HCT116 (cell line): Measurements from ENCODE around the gene FAM20B. TPM values are rescaled to one million over a fixed set of nuclear protein-coding genes. Genes with fewer than 3 reads are reported as not detected.

Experiments used
- ATAC-seq: fragments of 200-7000 bp; cut with Tn5 transposase; 2 replicates; pipeline ENCODE4 v1.9.1; 2020; ENCODE audit warnings: mild to moderate bottlenecking, moderate library complexity
- BruUV-seq: library from RNA; stranded (reverse); fragments of 400-500 nt; replicated peaks from 2 replicates; lab custom pipeline; 2021; lab: Mats Ljungman, UMichigan
- CTCF ChIA-PET: fragments of 300-600 bp; sonication (Branson Sonifier 250); formaldehyde crosslinking; loops from one replicate; lab custom pipeline; 2021; ENCODE audit warnings: antibody characterized with exemption; lab: Charles Lee
- POLR2A ChIA-PET: fragments of 300-600, 350-600 bp; sonication (Branson Sonifier 250); formaldehyde crosslinking; loops from one replicate; lab custom pipeline; 2021; ENCODE audit warnings: antibody characterized with exemption; lab: Charles Lee
- RAD21 ChIA-PET, 2 experiments: fragments of 300-600 bp; sonication (Branson Sonifier 250); formaldehyde crosslinking; loops; one replicate each; lab custom pipeline; 2023; ENCODE audit warnings: low total read pairs in 2 of 2; ENCODE audit not compliant: uncharacterized antibody in 2 of 2, unreplicated experiment in 2 of 2, low non-redundant PET in 1 of 2; lab: Charles Lee
- DNase-seq: peaks from one replicate; pipeline ENCODE4 v3.0.0-alpha.2; 2010; ENCODE audit warnings: low read depth, low spot score
- H2AFZ ChIP-seq: fragments of 200-600 bp; shearing (Covaris generic), sonication (generic); 2 replicates; pipeline ENCODE4 v1.6.1; 2017; ENCODE audit warnings: low read depth, mixed run types, mixed read lengths, antibody characterized with exemption, low read length; ENCODE audit not compliant: poor library complexity, severe bottlenecking
- H3K27ac ChIP-seq: 2 replicates; pipeline ENCODE4 v1.5.1; 2012; ENCODE audit warnings: low read depth, low read length
- H3K27me3 ChIP-seq: fragments of 200-600 bp; sonication (generic); 2 replicates; pipeline ENCODE4 v1.6.1; 2016; ENCODE audit warnings: mixed run types, low read length, mixed read lengths; ENCODE audit not compliant: insufficient read depth
- H3K36me3 ChIP-seq, 2 experiments: fragments of 200-500 bp in 1 of 2; fragments of 200-600 bp in 1 of 2; sonication (Bioruptor generic) in 1 of 2; sonication (generic) in 1 of 2; 2 replicates each; pipeline versions ENCODE4 v1.5.1 to v1.6.1; 2014 to 2016; ENCODE audit warnings: low read length in 2 of 2, inconsistent platforms in 1 of 2, mixed read lengths in 1 of 2, mixed run types in 1 of 2; ENCODE audit not compliant: insufficient read depth in 2 of 2, control insufficient read depth in 1 of 2
- H3K4me1 ChIP-seq, 2 experiments: fragments of 200-600 bp in 1 of 2; sonication (generic) in 1 of 2; 2 replicates each; pipeline versions ENCODE4 v1.5.1 to v1.6.1; 2012 to 2017; ENCODE audit warnings: low read length in 2 of 2, inconsistent platforms in 1 of 2, mild to moderate bottlenecking in 1 of 2, mixed read lengths in 1 of 2, mixed run types in 1 of 2, moderate library complexity in 1 of 2; ENCODE audit not compliant: insufficient read depth in 2 of 2, control insufficient read depth in 1 of 2
- H3K4me2 ChIP-seq: fragments of 200-600 bp; sonication (generic); 2 replicates; pipeline ENCODE4 v1.6.1; 2017; ENCODE audit warnings: mixed run types, low read length, mixed read lengths
- H3K4me3 ChIP-seq, 2 experiments: fragments of 200-600 bp in 1 of 2; sonication (generic) in 1 of 2; replicated peaks in 1 of 2; 2 replicates each; pipeline ENCODE4 v1.5.1; 2011 to 2016; ENCODE audit warnings: low read length in 2 of 2, control low read depth in 1 of 2, low read depth in 1 of 2, mild to moderate bottlenecking in 1 of 2, mixed read lengths in 1 of 2, mixed run types in 1 of 2
- H3K79me2 ChIP-seq: fragments of 200-600 bp; sonication (generic); 2 replicates; pipeline ENCODE4 v1.6.1; 2017; ENCODE audit warnings: mild to moderate bottlenecking, mixed run types, low read length, moderate library complexity, mixed read lengths; ENCODE audit not compliant: insufficient read depth
- H3K9ac ChIP-seq: fragments of 200-600 bp; sonication (generic); 2 replicates; pipeline ENCODE4 v1.6.1; 2016; ENCODE audit warnings: low read length, mixed read lengths
- H3K9me2 ChIP-seq: fragments of 200-600 bp; sonication (generic), shearing (Covaris generic); 2 replicates; pipeline ENCODE4 v1.6.1; 2017; ENCODE audit warnings: mixed run types, mild to moderate bottlenecking, moderate library complexity; ENCODE audit not compliant: insufficient read depth
- H3K9me3 ChIP-seq, 2 experiments: fragments of 200-500 bp in 1 of 2; fragments of 200-600 bp in 1 of 2; sonication (Bioruptor generic) in 1 of 2; sonication (generic) in 1 of 2; 2 replicates each; pipeline ENCODE4 v1.6.1; 2014 to 2017; ENCODE audit warnings: low read length in 2 of 2, mixed read lengths in 2 of 2, inconsistent platforms in 1 of 2, low read depth in 1 of 2, mild to moderate bottlenecking in 1 of 2, mixed run types in 1 of 2, moderate library complexity in 1 of 2; ENCODE audit not compliant: control insufficient read depth in 1 of 2, insufficient read depth in 1 of 2
- H4K20me1 ChIP-seq: fragments of 200-600 bp; sonication (generic), shearing (Covaris generic); 2 replicates; pipeline ENCODE4 v1.6.1; 2017; ENCODE audit warnings: mixed run types, mild to moderate bottlenecking, moderate library complexity; ENCODE audit not compliant: insufficient read depth
- CBX3 ChIP-seq: IDR thresholded peaks from 2 replicates; pipeline ENCODE4 v1.6.1; 2012; ENCODE audit warnings: low read depth
- CEBPB ChIP-seq: IDR thresholded peaks from 2 replicates; pipeline ENCODE4 v1.6.1; 2012; ENCODE audit warnings: low read depth
- ELF1 ChIP-seq: IDR thresholded peaks from 2 replicates; pipeline ENCODE4 v1.6.1; 2012; ENCODE audit warnings: low read depth, borderline replicate concordance
- JUND ChIP-seq: IDR thresholded peaks from 2 replicates; pipeline ENCODE4 v1.6.1; 2012
- SIN3A ChIP-seq: IDR thresholded peaks from 2 replicates; pipeline ENCODE4 v1.6.1; 2012; ENCODE audit warnings: low read depth
- TCF7L2 ChIP-seq: IDR thresholded peaks from 2 replicates; pipeline ENCODE4 v1.7.0; 2011; ENCODE audit warnings: borderline replicate concordance, inconsistent platforms; ENCODE audit not compliant: insufficient read depth, insufficient read length; ENCODE audit errors: extremely low read depth
- ZNF274 ChIP-seq: fragments of 200-500 bp; sonication (Bioruptor generic); IDR thresholded peaks from 2 replicates; pipeline ENCODE4 v1.6.1; 2014; ENCODE audit warnings: mild to moderate bottlenecking, low read depth, low read length, inconsistent platforms
- intact Hi-C: fragments of 100-400 bp; cut with micrococcal nuclease; formaldehyde crosslinking; loops from 2 replicates; pipeline ENCODE4 v1.10.0; 2022
- total RNA-seq: library from RNA; stranded (reverse); gene quantifications from one replicate; pipeline ENCODE4 v1.2.1, GENCODE V29; 2021; ENCODE audit not compliant: unreplicated experiment
- TF ChIP-seq, protein P1 (sequence below): IDR thresholded peaks from 2 replicates; pipeline ENCODE4 v1.6.1; 2012
- TF ChIP-seq, protein P2 (sequence below): IDR thresholded peaks from 2 replicates; pipeline ENCODE4 v1.6.1; 2011; ENCODE audit warnings: mild to moderate bottlenecking, low read length, moderate library complexity; ENCODE audit not compliant: insufficient replicate concordance; ENCODE audit errors: extremely low read depth
- TF ChIP-seq, protein P3 (sequence below), 3 experiments: fragments of 200-600 bp in 1 of 3; sonication (generic) in 1 of 3; IDR thresholded peaks in 2 of 3; conservative IDR thresholded peaks in 1 of 3; 2 replicates each; pipeline ENCODE4 v1.5.1; 2012 to 2017; ENCODE audit warnings: low read depth in 2 of 3, low read length in 2 of 3, antibody characterized with exemption in 1 of 3, borderline replicate concordance in 1 of 3, control low read depth in 1 of 3, mild to moderate bottlenecking in 1 of 3, mixed read lengths in 1 of 3, mixed run types in 1 of 3, moderate library complexity in 1 of 3; ENCODE audit not compliant: insufficient read depth in 1 of 3

The FAM20B gene
- total RNA-seq, 1 experiment from 2014 or later: 36.7 TPM

DNA sequence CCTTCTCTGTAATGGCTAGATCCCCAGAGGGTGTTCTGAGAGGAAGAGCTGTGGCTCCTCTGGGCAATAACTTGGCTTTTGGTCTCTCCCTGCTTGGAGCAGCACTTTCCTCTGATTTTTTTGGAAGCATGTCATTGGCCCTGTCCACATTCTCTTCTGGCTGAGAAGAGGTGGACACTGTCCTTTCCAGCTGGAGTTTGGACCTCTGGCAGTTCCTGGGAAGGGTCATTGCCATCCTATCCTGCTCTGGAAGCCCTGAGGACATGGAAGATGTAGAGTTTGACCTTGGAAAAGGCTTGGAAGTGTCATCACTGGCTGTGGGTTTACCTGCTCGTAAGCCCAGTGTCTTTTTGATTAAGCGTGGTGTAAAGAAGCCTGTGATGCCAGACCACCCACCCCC is 83.0 kb downstream of the FAM20B start:
- Histone ChIP-seq H4K20me1 (no peaks in the 10 kb centered on the region), H3K4me1 (no peaks in the 10 kb centered on the region)

More for the DNA sequence above, 83.0 kb downstream of the FAM20B start:
- no peaks in the 10 kb centered on the region for H3K27me3 ChIP-seq
- H3K9ac ChIP-seq: no peak overlapping the region
- ChIA-PET RAD21 (no interaction called here), POLR2A (no interaction called here)
- H3K4me3 ChIP-seq: no peak overlapping the region
- H3K79me2 ChIP-seq: peaks cover 5% of the 10 kb centered on the region; the same call in 1 of the 2 replicates
- TF ChIP-seq, protein P1, sequence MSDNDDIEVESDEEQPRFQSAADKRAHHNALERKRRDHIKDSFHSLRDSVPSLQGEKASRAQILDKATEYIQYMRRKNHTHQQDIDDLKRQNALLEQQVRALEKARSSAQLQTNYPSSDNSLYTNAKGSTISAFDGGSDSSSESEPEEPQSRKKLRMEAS: no peak
- TF ChIP-seq SIN3A (no peak), CEBPB (no peak), ELF1 (no peak), ZNF274 (no peak), JUND (no peak), TCF7L2 (no peak), CBX3 (no peak)
- TF ChIP-seq, protein P2, sequence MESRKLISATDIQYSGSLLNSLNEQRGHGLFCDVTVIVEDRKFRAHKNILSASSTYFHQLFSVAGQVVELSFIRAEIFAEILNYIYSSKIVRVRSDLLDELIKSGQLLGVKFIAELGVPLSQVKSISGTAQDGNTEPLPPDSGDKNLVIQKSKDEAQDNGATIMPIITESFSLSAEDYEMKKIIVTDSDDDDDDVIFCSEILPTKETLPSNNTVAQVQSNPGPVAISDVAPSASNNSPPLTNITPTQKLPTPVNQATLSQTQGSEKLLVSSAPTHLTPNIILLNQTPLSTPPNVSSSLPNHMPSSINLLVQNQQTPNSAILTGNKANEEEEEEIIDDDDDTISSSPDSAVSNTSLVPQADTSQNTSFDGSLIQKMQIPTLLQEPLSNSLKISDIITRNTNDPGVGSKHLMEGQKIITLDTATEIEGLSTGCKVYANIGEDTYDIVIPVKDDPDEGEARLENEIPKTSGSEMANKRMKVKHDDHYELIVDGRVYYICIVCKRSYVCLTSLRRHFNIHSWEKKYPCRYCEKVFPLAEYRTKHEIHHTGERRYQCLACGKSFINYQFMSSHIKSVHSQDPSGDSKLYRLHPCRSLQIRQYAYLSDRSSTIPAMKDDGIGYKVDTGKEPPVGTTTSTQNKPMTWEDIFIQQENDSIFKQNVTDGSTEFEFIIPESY: no peak
- TF ChIP-seq, protein P3, sequence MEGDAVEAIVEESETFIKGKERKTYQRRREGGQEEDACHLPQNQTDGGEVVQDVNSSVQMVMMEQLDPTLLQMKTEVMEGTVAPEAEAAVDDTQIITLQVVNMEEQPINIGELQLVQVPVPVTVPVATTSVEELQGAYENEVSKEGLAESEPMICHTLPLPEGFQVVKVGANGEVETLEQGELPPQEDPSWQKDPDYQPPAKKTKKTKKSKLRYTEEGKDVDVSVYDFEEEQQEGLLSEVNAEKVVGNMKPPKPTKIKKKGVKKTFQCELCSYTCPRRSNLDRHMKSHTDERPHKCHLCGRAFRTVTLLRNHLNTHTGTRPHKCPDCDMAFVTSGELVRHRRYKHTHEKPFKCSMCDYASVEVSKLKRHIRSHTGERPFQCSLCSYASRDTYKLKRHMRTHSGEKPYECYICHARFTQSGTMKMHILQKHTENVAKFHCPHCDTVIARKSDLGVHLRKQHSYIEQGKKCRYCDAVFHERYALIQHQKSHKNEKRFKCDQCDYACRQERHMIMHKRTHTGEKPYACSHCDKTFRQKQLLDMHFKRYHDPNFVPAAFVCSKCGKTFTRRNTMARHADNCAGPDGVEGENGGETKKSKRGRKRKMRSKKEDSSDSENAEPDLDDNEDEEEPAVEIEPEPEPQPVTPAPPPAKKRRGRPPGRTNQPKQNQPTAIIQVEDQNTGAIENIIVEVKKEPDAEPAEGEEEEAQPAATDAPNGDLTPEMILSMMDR (IDR thresholded peaks at IDR 0.05 in 2 of 3, conservative IDR thresholded peaks at IDR 0.05 in 1 of 3; ENCODE audit: borderline replicate concordance in 1 of 3, insufficient read depth in 1 of 3, low read depth in 2 of 3, low read length in 2 of 3): no peak
- TF ChIP-seq, all 23 proteins: peak for 0
- DNase-seq (no peak), ATAC-seq (no peak)
- no peak overlapping the region for H2AFZ ChIP-seq
- H3K9me3 ChIP-seq: no peaks in the 10 kb centered on the region
- no peak overlapping the region for H3K27ac ChIP-seq
- CTCF ChIA-PET: no interaction called here
- peaks cover 3 to 12% of the 10 kb centered on the region in 2 experiments; a peak in 2 of 4 replicates for H3K36me3 ChIP-seq
- H3K4me2 ChIP-seq: no peak overlapping the region
- no TSS peak for BruUV-seq
- intact Hi-C loops: loop anchor here (5.0 kb wide), 2 partner anchors 84 to 184 kb away; partner anchors contain the start of gene SOAT1
- H3K9me2 ChIP-seq: no peaks in the 10 kb centered on the region
